ENCODE data around the gene HNRNPF. TPM values are rescaled to one million over a fixed set of nuclear protein-coding genes. Genes with fewer than 3 reads are reported as not detected.
"Not testable (repeated sequence)": the region's sequence is repeated elsewhere in the genome, so short reads cannot be mapped to it uniquely, and the experiment has no call there.

HNRNPF gene
- total RNA-seq, 1 donor from 2014 or later: 211 TPM

DNA sequence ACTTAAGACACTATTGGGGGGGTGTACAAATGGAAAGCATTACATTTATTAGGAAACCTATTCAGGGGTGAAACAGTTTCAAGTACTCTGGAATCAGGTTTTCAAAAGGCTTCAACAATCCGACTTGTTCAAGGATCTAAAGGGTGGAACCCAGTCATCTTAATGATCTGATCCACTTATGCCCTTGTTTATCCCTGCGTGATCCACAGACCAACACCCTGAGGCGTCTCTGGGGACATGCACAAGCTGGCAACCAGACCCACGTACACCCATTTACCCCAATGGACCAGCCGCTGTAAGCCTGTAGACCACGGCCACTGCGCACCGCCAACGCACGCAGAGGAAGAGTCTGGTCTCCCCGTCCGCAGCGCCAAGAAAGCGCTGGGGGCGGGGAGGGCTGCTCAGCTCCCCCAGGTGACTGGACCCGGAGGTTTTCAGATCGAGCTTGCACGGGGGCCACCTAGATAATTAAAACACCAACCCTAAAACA, 13.4 kb downstream of the HNRNPF start:
- Mint-ChIP-seq H3K27ac (peak overlapping the region; percentile 100), H3K36me3 (ENCODE audit: insufficient read depth) (peaks cover 28% of the 10 kb centered on the region), H3K4me3 (ENCODE audit: low read depth) (peak overlapping the region; percentile 94), H3K9me3 (ENCODE audit: low read depth) (no peaks in the 10 kb centered on the region), H3K4me1 (ENCODE audit: low read depth) (peaks cover 42% of the 10 kb centered on the region), H3K27me3 (no peaks in the 10 kb centered on the region)
- no peak for DNase-seq (ENCODE audit: low spot score, unreplicated experiment)
- TF ChIP-seq, protein P1, sequence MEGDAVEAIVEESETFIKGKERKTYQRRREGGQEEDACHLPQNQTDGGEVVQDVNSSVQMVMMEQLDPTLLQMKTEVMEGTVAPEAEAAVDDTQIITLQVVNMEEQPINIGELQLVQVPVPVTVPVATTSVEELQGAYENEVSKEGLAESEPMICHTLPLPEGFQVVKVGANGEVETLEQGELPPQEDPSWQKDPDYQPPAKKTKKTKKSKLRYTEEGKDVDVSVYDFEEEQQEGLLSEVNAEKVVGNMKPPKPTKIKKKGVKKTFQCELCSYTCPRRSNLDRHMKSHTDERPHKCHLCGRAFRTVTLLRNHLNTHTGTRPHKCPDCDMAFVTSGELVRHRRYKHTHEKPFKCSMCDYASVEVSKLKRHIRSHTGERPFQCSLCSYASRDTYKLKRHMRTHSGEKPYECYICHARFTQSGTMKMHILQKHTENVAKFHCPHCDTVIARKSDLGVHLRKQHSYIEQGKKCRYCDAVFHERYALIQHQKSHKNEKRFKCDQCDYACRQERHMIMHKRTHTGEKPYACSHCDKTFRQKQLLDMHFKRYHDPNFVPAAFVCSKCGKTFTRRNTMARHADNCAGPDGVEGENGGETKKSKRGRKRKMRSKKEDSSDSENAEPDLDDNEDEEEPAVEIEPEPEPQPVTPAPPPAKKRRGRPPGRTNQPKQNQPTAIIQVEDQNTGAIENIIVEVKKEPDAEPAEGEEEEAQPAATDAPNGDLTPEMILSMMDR (IDR thresholded peaks at IDR 0.05; ENCODE audit: unreplicated experiment): no peak

DNA sequence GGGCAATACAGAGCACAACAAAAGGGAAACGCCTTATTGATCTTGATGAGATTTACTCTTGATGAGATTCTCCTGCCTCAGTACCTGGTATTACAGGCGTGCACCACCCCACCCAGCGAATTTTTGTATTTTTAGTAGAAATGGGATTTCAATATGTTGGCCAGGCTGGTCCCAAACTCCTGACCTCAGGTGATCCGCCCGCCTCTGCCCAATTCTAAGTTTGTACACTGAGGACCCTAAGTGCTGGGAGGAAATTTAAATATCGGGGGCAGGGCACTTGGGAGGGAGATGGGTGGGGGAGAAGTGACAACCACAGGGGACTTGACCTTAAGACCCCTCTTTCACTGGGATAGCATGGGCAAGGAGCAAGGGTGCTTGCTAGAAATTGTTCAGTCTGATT, 14.1 kb downstream of the HNRNPF start:
- DNase-seq (ENCODE audit: low spot score, unreplicated experiment): no peak
- no peaks in the 10 kb centered on the region for H3K27me3 Mint-ChIP-seq
- H3K9me3 Mint-ChIP-seq (ENCODE audit: low read depth): no peaks in the 10 kb centered on the region
- peak overlapping the region; percentile 100 for H3K27ac Mint-ChIP-seq
- TF ChIP-seq, protein P1 (IDR thresholded peaks at IDR 0.05; ENCODE audit: unreplicated experiment): no peak
- H3K4me1 Mint-ChIP-seq (ENCODE audit: low read depth): peaks cover 47% of the 10 kb centered on the region
- peak overlapping the region; percentile 94 for H3K4me3 Mint-ChIP-seq (ENCODE audit: low read depth)
- peaks cover 34% of the 10 kb centered on the region for H3K36me3 Mint-ChIP-seq (ENCODE audit: insufficient read depth)

DNA sequence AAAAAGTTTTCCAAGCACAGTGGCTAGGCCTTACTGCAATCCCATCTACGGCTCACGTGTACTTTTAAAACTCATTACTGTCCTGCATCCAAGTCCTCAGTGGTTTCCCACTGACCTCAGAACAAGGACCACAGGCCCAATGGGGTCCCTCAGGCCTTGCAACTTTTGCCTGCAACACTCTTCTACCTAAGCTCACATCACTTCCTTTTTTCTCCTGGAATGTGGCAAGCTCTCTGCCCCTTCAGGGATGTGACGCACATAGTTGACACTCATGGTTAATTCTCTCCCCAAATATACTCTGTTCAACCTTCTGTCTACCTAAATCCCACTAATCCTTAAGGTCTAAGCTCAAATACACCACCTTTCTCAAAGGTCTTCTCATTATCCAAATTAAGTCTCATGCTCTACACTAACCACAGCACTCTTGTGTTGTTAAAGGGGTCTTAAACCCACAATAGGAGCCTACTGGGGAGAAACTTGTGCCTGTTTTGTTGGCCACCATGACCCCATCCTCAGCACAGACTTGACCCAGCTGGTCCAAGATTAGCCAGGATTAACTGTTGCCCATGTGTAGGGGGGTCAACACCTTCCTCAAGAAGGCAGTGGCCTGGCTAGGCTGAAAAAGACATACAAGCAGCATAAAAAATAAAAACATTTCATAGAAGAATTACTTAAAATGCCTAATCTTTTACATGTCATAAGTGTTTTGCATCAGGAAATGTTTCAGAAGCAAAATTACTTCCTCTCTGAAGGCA, 15.2 kb downstream of the HNRNPF start:
- Mint-ChIP-seq H3K4me3 (ENCODE audit: low read depth) (no peak overlapping the region), H3K27me3 (no peaks in the 10 kb centered on the region), H3K36me3 (ENCODE audit: insufficient read depth) (peaks cover 34% of the 10 kb centered on the region), H3K9me3 (ENCODE audit: low read depth) (no peaks in the 10 kb centered on the region), H3K27ac (no peak overlapping the region), H3K4me1 (ENCODE audit: low read depth) (peaks cover 45% of the 10 kb centered on the region)
- TF ChIP-seq, protein P1 (IDR thresholded peaks at IDR 0.05; ENCODE audit: unreplicated experiment): no peak
- DNase-seq (ENCODE audit: low spot score, unreplicated experiment): no peak

DNA sequence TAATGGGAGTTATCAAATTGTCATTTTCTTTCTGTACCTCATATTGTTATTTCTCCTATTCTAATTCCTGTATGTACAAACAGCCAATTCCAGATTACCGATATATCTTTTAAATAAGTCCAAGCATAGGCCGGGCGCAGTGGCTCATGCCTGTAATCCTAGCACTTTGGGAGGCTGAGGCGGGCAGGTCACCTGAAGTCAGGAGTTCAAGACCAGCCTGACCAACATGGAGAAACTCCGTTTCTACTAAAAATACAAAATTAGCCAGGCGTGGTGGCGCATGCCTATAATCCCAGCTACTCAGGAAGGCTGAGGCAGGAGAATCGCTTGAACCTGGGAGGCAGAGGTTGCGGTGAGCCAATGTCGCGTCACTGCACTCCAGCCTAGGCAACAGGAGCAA, 15.8 kb downstream of the HNRNPF start:
- peaks cover 38% of the 10 kb centered on the region for H3K36me3 Mint-ChIP-seq (ENCODE audit: insufficient read depth)
- DNase-seq (ENCODE audit: low spot score, unreplicated experiment); H3K27me3 Mint-ChIP-seq; H3K4me3 Mint-ChIP-seq (ENCODE audit: low read depth); H3K9me3 Mint-ChIP-seq (ENCODE audit: low read depth): not testable (repeated sequence)
- peaks cover 43% of the 10 kb centered on the region for H3K4me1 Mint-ChIP-seq (ENCODE audit: low read depth)
- peak overlapping the region; percentile 57 for H3K27ac Mint-ChIP-seq

DNA sequence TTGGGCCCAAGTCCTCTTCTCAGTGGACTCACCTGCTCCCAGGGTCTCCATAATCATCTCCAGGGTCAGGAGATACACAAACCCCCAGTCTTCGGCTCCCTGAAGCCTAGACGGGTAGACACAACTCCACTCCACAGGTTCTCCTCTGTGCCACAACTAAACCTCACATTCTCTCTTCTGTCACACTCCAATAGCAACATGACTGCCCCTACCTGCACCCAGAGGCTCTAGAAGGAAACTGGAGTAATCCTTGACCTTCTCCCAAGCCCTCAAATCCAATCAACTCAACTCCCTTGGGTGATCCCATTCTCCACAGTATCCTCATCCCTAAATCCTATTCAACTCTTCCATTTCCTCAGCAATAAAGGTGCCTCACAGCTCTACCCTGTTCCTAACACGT, 16.2 kb downstream of the HNRNPF start:
- Mint-ChIP-seq H3K9me3 (ENCODE audit: low read depth) (no peaks in the 10 kb centered on the region), H3K27ac (peak overlapping the region; percentile 57), H3K4me1 (ENCODE audit: low read depth) (peaks cover 38% of the 10 kb centered on the region), H3K4me3 (ENCODE audit: low read depth) (no peak overlapping the region), H3K27me3 (no peaks in the 10 kb centered on the region), H3K36me3 (ENCODE audit: insufficient read depth) (peaks cover 39% of the 10 kb centered on the region)
- DNase-seq (ENCODE audit: low spot score, unreplicated experiment): no peak
- TF ChIP-seq, protein P1 (IDR thresholded peaks at IDR 0.05; ENCODE audit: unreplicated experiment): no peak

DNA sequence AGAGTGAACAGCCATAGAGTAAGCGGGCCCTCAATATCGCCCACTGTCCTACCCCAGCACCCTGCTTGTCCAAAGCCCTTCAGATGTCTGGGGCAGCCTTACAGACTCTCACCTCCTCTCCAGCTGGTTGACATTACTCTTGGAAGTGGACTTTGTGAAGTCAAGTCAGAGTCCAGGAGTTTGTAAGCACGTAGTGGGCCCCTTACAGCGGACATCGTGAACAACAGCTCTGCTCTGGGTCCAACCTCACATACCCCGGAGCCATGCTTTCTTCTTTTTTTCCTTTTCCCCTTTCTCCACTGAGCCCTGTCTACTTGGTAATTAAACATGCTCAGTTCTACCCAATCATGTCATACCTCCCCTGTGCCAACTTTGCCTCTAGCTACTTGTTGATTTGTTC, 17.5 kb downstream of the HNRNPF start:
- no peak overlapping the region for H3K4me3 Mint-ChIP-seq (ENCODE audit: low read depth)
- no peak for DNase-seq (ENCODE audit: low spot score, unreplicated experiment)
- TF ChIP-seq, protein P1 (IDR thresholded peaks at IDR 0.05; ENCODE audit: unreplicated experiment): no peak

More for the DNA sequence above, 17.5 kb downstream of the HNRNPF start:
- peak overlapping the region; percentile 42 for H3K27ac Mint-ChIP-seq
- peaks cover 34% of the 10 kb centered on the region for H3K4me1 Mint-ChIP-seq (ENCODE audit: low read depth)
- no peaks in the 10 kb centered on the region for H3K27me3 Mint-ChIP-seq
- no peaks in the 10 kb centered on the region for H3K9me3 Mint-ChIP-seq (ENCODE audit: low read depth)
- H3K36me3 Mint-ChIP-seq (ENCODE audit: insufficient read depth): peaks cover 50% of the 10 kb centered on the region
